Endothelial cell of umbilical vein (primary cell): ENCODE results near the gene SFXN3. TPM values are rescaled to one million over a fixed set of nuclear protein-coding genes. Genes with fewer than 3 reads are reported as not detected.
A peak's percentile ranks its signal among the peaks of the same experiment; 100 is the strongest.

Source experiments
- BruUV-seq: library from RNA; stranded (reverse); fragments of 400-500 nt; replicated peaks from 2 replicates; lab custom pipeline; 2021; lab: Mats Ljungman, UMichigan
- CTCF ChIA-PET: fragments of 300-600, 350-600 bp; sonication (Branson Sonifier 250); formaldehyde crosslinking; loops from one replicate; lab custom pipeline; 2021; ENCODE audit warnings: antibody characterized with exemption, inconsistent platforms; lab: Charles Lee
- POLR2A ChIA-PET: fragments of 300-600, 350-600 bp; sonication (Branson Sonifier 250); formaldehyde crosslinking; loops from one replicate; lab custom pipeline; 2021; ENCODE audit warnings: antibody characterized with exemption, inconsistent platforms; lab: Charles Lee
- DNase-seq: peaks from one replicate; pipeline ENCODE4 v3.0.0-alpha.2; 2011; ENCODE audit warnings: low read depth, low spot score
- FAIRE-seq: peaks from 2 replicates; lab custom pipeline; 2011; peaks lifted over from hg19 to GRCh38; lab: Jason Lieb, UNC
- H2AFZ ChIP-seq: 2 replicates; pipeline ENCODE4 v1.6.0; 2012; ENCODE audit warnings: low read depth, low read length, control low read depth, inconsistent platforms
- H3K27ac ChIP-seq: 2 replicates; pipeline ENCODE4 v1.5.1; 2011; ENCODE audit warnings: low read depth, mild to moderate bottlenecking, control low read depth, low read length, moderate library complexity; ENCODE audit not compliant: insufficient read depth
- H3K27me3 ChIP-seq, 2 experiments: 2 replicates each; pipeline versions ENCODE4 v1.6.0 to v1.6.1; 2011; ENCODE audit warnings: low read length in 2 of 2, mixed read lengths in 1 of 2; ENCODE audit not compliant: control insufficient read depth in 2 of 2, insufficient read depth in 2 of 2
- H3K36me3 ChIP-seq, 2 experiments: 2 replicates in 1 of 2; 3 replicates in 1 of 2; pipeline ENCODE4 v1.5.1; 2011; ENCODE audit warnings: low read length in 2 of 2, mild to moderate bottlenecking in 1 of 2, moderate library complexity in 1 of 2; ENCODE audit not compliant: control insufficient read depth in 2 of 2, insufficient read depth in 2 of 2; ENCODE audit errors: extremely low read depth in 1 of 2
- H3K4me1 ChIP-seq: 3 replicates; pipeline ENCODE4 v1.5.1; 2011; ENCODE audit warnings: mild to moderate bottlenecking, low read length; ENCODE audit not compliant: control insufficient read depth, insufficient read depth; ENCODE audit errors: extremely low read depth
- H3K4me2 ChIP-seq: 2 replicates; pipeline ENCODE4 v1.6.1; 2011; ENCODE audit warnings: low read length, control low read depth, mixed read lengths; ENCODE audit not compliant: insufficient read depth
- H3K4me3 ChIP-seq, 3 experiments: fragments of 200-600 bp in 1 of 3; sonication (generic), shearing (Covaris generic) in 1 of 3; replicated peaks in 1 of 3; 2 replicates each; pipeline ENCODE4 v1.5.1; 2011 to 2016; ENCODE audit warnings: control low read depth in 3 of 3, low read length in 3 of 3, mild to moderate bottlenecking in 2 of 3, inconsistent platforms in 1 of 3, low read depth in 1 of 3, moderate library complexity in 1 of 3; ENCODE audit not compliant: insufficient read depth in 1 of 3
- H3K79me2 ChIP-seq: 2 replicates; pipeline ENCODE4 v1.6.0; 2012; ENCODE audit warnings: low read length, inconsistent platforms; ENCODE audit not compliant: control insufficient read depth, insufficient read depth
- H3K9ac ChIP-seq: replicated peaks from 2 replicates; pipeline ENCODE3; 2011; ENCODE audit warnings: low read length, control low read depth; ENCODE audit not compliant: insufficient read depth; ENCODE audit errors: extremely low read depth
- H3K9me1 ChIP-seq: replicated peaks from 3 replicates; pipeline ENCODE4 v1.6.0; 2011; ENCODE audit warnings: mild to moderate bottlenecking, low read length; ENCODE audit not compliant: control insufficient read depth, insufficient read depth; ENCODE audit errors: extremely low read depth
- H3K9me3 ChIP-seq: replicated peaks from 2 replicates; pipeline ENCODE4 v1.5.1; 2012; ENCODE audit warnings: low read length, inconsistent platforms; ENCODE audit not compliant: control insufficient read depth, insufficient read depth
- H4K20me1 ChIP-seq: replicated peaks from 2 replicates; pipeline ENCODE3; 2011; ENCODE audit warnings: mild to moderate bottlenecking, low read length; ENCODE audit not compliant: control insufficient read depth, insufficient read depth; ENCODE audit errors: extremely low read depth
- CTCF ChIP-seq, 2 donors: IDR thresholded peaks; 1 replicate in 1 of 2; 2 replicates in 1 of 2; pipeline ENCODE4 v1.5.1; 2011; ENCODE audit warnings: low read length in 2 of 2, mild to moderate bottlenecking in 2 of 2, moderate library complexity in 2 of 2, control low read depth in 1 of 2, inconsistent platforms in 1 of 2, low read depth in 1 of 2; ENCODE audit not compliant: insufficient read depth in 1 of 2; ENCODE audit errors: extremely low read depth in 1 of 2
- EZH2 ChIP-seq: IDR thresholded peaks from 2 replicates; pipeline ENCODE4 v1.6.1; 2012; ENCODE audit warnings: borderline replicate concordance, low read depth, mild to moderate bottlenecking, moderate library complexity, low read length, inconsistent platforms; ENCODE audit not compliant: severe bottlenecking
- FOS ChIP-seq: IDR thresholded peaks from 2 replicates; pipeline ENCODE4 v1.6.1; 2011; ENCODE audit warnings: mild to moderate bottlenecking, low read length, moderate library complexity, borderline replicate concordance; ENCODE audit not compliant: insufficient read depth
- GATA2 ChIP-seq: IDR thresholded peaks from 2 replicates; pipeline ENCODE4 v1.7.0; 2011; ENCODE audit warnings: low read depth, mild to moderate bottlenecking, moderate library complexity, mixed read lengths, low read length; ENCODE audit not compliant: insufficient read length, insufficient read depth
- JUN ChIP-seq: IDR thresholded peaks from 2 replicates; pipeline ENCODE4 v1.6.1; 2011; ENCODE audit warnings: borderline replicate concordance, low read depth; ENCODE audit not compliant: insufficient read length, insufficient read depth
- MAX ChIP-seq: IDR thresholded peaks from 2 replicates; pipeline ENCODE4 v1.6.1; 2011; ENCODE audit not compliant: insufficient read depth, insufficient read length
- MYC ChIP-seq: IDR thresholded peaks from one replicate; pipeline ENCODE4 v1.6.1; 2011; ENCODE audit warnings: mild to moderate bottlenecking, low read depth, low read length
- POLR2A ChIP-seq: IDR thresholded peaks from 2 replicates; pipeline ENCODE4 v1.6.1; 2012; ENCODE audit warnings: low read depth, mild to moderate bottlenecking, control low read depth, low read length
- POLR2AphosphoS5 ChIP-seq: IDR thresholded peaks from 2 replicates; pipeline ENCODE4 v1.6.1; 2012; ENCODE audit warnings: low read depth, mild to moderate bottlenecking, control low read depth, low read length, moderate library complexity; ENCODE audit not compliant: insufficient read depth
- dilution Hi-C: fragments of 300-500 bp; cut with MboI; formaldehyde crosslinking; loops from one replicate; pipeline ENCODE4 v1.15.0; 2019; ENCODE audit warnings: low sequenced_read_pairs; ENCODE audit not compliant: extremely low pct_ligation_motif_present
- intact Hi-C: fragments of 100-400 bp; cut with micrococcal nuclease; formaldehyde crosslinking; loops from one replicate; pipeline ENCODE4 v1.10.0; 2022
- polyA plus RNA-seq, 4 experiments: library from polyadenylated mRNA; depleted of rRNA in 3 of 4; stranded (reverse) in 3 of 4; unstranded in 1 of 4; fragments of >200 nt; gene quantifications; 2 replicates each; pipeline versions ENCODE4 v1.2.1 to v1.2.3, GENCODE V29; 2011 to 2012; ENCODE audit warnings: missing spikeins in 1 of 4
- total RNA-seq: library from RNA; stranded (reverse); gene quantifications from 2 replicates; pipeline ENCODE4 v1.2.3, GENCODE V29; 2021

The SFXN3 gene
- total and polyA plus RNA-seq, 2 donors (not counting 3 experiments of a cell fraction or from before 2014, with no cell fraction given), result 83.1 to 117 TPM

GRCh38 chr10:101000127-101000914 is 30.7 kb upstream of the SFXN3 start:
- ChIA-PET CTCF (interaction anchor here (1.3 to 12.6 kb wide), 5 partner anchors 9 to 28 kb away, joined by 6 to 254 read pairs (median 18); no protein-coding TSS in a partner anchor), POLR2A (interaction anchor here (0.5 to 1.0 kb wide), 2 partner anchors 11 to 18 kb away, joined by 3 read pairs; no protein-coding TSS in a partner anchor)
- Histone ChIP-seq H3K9ac (peak overlapping the region; percentile 94), H3K4me1 (peaks cover 33% of the 10 kb centered on the region), H3K4me2 (peak overlapping the region; percentile 59), H3K9me3 (no peaks in the 10 kb centered on the region), H3K9me1 (no peaks in the 10 kb centered on the region), H3K4me3 (peak overlapping the region; percentile 77 to 85 (median 79)), H3K27ac (peak overlapping the region; percentile 83), H4K20me1 (no peaks in the 10 kb centered on the region), H2AFZ (peak overlapping the region; percentile 61), H3K36me3 (peaks cover 9 to 20% of the 10 kb centered on the region in 2 experiments), H3K79me2 (peaks cover 34% of the 10 kb centered on the region), H3K27me3 (no peaks in the 10 kb centered on the region)
- no TSS peak for BruUV-seq
- dilution Hi-C loops (no loop called here), intact Hi-C loops (no loop called here)
- no peak for TF ChIP-seq GATA2
- FAIRE-seq, result peak; percentile 46
- peak; percentile 38 for DNase-seq

- H3K9me3 ChIP-seq, result no peaks in the 10 kb centered on the region
- peak; percentile 98 for FAIRE-seq
- no peaks in the 10 kb centered on the region for H3K27me3 ChIP-seq
- POLR2A ChIA-PET, result no interaction called here
- TSS peak; percentile 31 for BruUV-seq
- no peaks in the 10 kb centered on the region for H4K20me1 ChIP-seq
- H3K4me3 ChIP-seq, result peak overlapping the region in 2 of 3 experiments; percentile 79 to 85
- no peak for TF ChIP-seq EZH2
- TF ChIP-seq POLR2AphosphoS5, result no peak
- no peak for TF ChIP-seq CTCF (IDR thresholded peaks at IDR 0.05; ENCODE audit: extremely low read depth in 1 of 2, insufficient read depth in 1 of 2, low read depth in 1 of 2, low read length in 2 of 2)
- TF ChIP-seq MYC, result no peak
- TF ChIP-seq FOS, result peak; percentile 35
- TF ChIP-seq MAX, result no peak
- no peak for TF ChIP-seq JUN
- TF ChIP-seq GATA2, result no peak
- peak; percentile 55 for TF ChIP-seq POLR2A
- H3K9ac ChIP-seq, result peak overlapping the region; percentile 94
- peak overlapping the region; percentile 59 for H3K4me2 ChIP-seq
- peak; percentile 93 for DNase-seq
- H3K27ac ChIP-seq, result peak overlapping the region; percentile 83
- peaks cover 33% of the 10 kb centered on the region for H3K4me1 ChIP-seq
- H2AFZ ChIP-seq, result no peak overlapping the region
- no peaks in the 10 kb centered on the region for H3K9me1 ChIP-seq
- peaks cover 11 to 26% of the 10 kb centered on the region in 2 experiments for H3K36me3 ChIP-seq
- intact Hi-C loops (loop anchor here (1.0 kb wide), 1 partner anchor 31 kb away; no protein-coding TSS in a partner anchor), dilution Hi-C loops (no loop called here)
- CTCF ChIA-PET, result interaction anchor here (1.6 to 12.6 kb wide), 3 partner anchors 11 to 66 kb away, joined by 3 to 254 read pairs (median 18); no protein-coding TSS in a partner anchor
- peaks cover 34% of the 10 kb centered on the region for H3K79me2 ChIP-seq
These were observed 29.9 kb upstream of the SFXN3 start for GRCh38 chr10:101000915-101001658.
